Heart left ventricle (tissue), 16 donors: ENCODE results near the gene AKNA. TPM values are rescaled to one million over a fixed set of nuclear protein-coding genes. Genes with fewer than 3 reads are reported as not detected.

Experiments
- ATAC-seq, 4 donors: fragments of 200-7000 bp; cut with Tn5 transposase; one replicate each; pipeline ENCODE4 v1.9.1; 2020 to 2022; ENCODE audit warnings: moderate library complexity in 4 of 4, mild to moderate bottlenecking in 3 of 4, moderate number of reproducible peaks in 1 of 4
- DNase-seq, 5 donors: peaks; one replicate each; pipeline ENCODE4 v3.0.0-alpha.2; 2020
- H3K27ac ChIP-seq, 12 donors: fragments of 200-600 bp; sonication (generic) in 4 of 12; one replicate each; pipeline versions ENCODE4 v1.5.0 to v1.8.0; 2016 to 2022; ENCODE audit warnings: mild to moderate bottlenecking in 2 of 12
- H3K27me3 ChIP-seq, 9 donors: fragments of 200-600 bp; sonication (generic) in 2 of 9; one replicate each; pipeline versions ENCODE4 v1.5.1 to v1.8.0; 2016 to 2022; ENCODE audit warnings: mild to moderate bottlenecking in 3 of 9
- H3K36me3 ChIP-seq, 9 donors: fragments of 200-600 bp; sonication (generic) in 2 of 9; one replicate each; pipeline versions ENCODE4 v1.5.0 to v1.8.0; 2018 to 2022; ENCODE audit warnings: mild to moderate bottlenecking in 2 of 9
- H3K4me1 ChIP-seq, 12 donors: fragments of 200-600 bp; sonication (generic) in 4 of 12; one replicate each; pipeline versions ENCODE4 v1.5.0 to v1.8.0; 2016 to 2022; ENCODE audit warnings: mild to moderate bottlenecking in 3 of 12
- H3K4me3 ChIP-seq, 12 donors: fragments of 200-600 bp; sonication (generic) in 4 of 12; one replicate each; pipeline versions ENCODE4 v1.5.0 to v1.8.0; 2017 to 2022; ENCODE audit warnings: mild to moderate bottlenecking in 9 of 12, moderate library complexity in 4 of 12
- H3K9me3 ChIP-seq, 12 donors: fragments of 200-600 bp; sonication (generic) in 4 of 12; one replicate each; pipeline versions ENCODE4 v1.5.0 to v1.8.0; 2016 to 2022; ENCODE audit warnings: mild to moderate bottlenecking in 1 of 12
- POLR2A ChIP-seq, 2 donors: fragments of 450-650 bp; IDR thresholded peaks; one replicate each; pipeline ENCODE4 v1.6.1; 2017; ENCODE audit warnings: antibody characterized with exemption in 2 of 2, mild to moderate bottlenecking in 2 of 2, moderate library complexity in 2 of 2
- WGBS, 4 donors: extraction: QIAGEN DNeasy Blood & Tissue Kit in 2 of 4; methylation state at CpG; one replicate each; pipeline versions ENCODE4 v1.1.5 to v1.1.7; 2013 to 2018; 5-methylcytosine and 5-hydroxymethylcytosine counted together
- intact Hi-C, 10 donors: fragments of 100-400 bp; cut with DNase I; formaldehyde crosslinking; loops; one replicate each; pipeline versions ENCODE4 v1.11.1 to v1.14.2; 2022
- polyA plus RNA-seq, 2 donors: library from polyadenylated mRNA; stranded (reverse); fragments of 200-250 nt; gene quantifications; one replicate each; pipeline ENCODE4 v1.2.3, GENCODE V29; 2013
- total RNA-seq, 9 donors: library from RNA; depleted of rRNA in 2 of 9; stranded (reverse); fragments of >200 nt in 2 of 9; fragmentation: NEBNext Ultra II Directional in 3 of 9; extraction: Animal tissue kit (Norgen Biotek cat#: 25700) in 3 of 9; gene quantifications; one replicate each; pipeline versions ENCODE4 v1.1.0 to v1.2.4, GENCODE V29; 2016 to 2023
- TF ChIP-seq, protein P1 (sequence below), 12 donors: fragments of 200-600 bp; sonication (generic) in 4 of 12; IDR thresholded peaks; one replicate each; pipeline versions ENCODE4 v1.5.0 to v1.8.0; 2018 to 2022; ENCODE audit warnings: antibody characterized with exemption in 12 of 12, mild to moderate bottlenecking in 5 of 12
- donor health status: ischemic (EF 13 %, LVEDD 7.1; RV severe dilation, severe dysfunction).
- donor health status: healthy with polysubstance abuse.
- donor health status: DM: no; HTN: yes; CAD: no.
- donor health status: DM: no; HTN: no; CAD: no.
- donor health status: ischemic (EF 25% LVEDD 6.9; RV normal size, moderate dysfunction).
- donor health status: ischemic (EF 25% LVEDD 5.7; RV mildly dilated, moderate dysfunction).
- donor health status: healthy.
- donor health status: DM: yes; HTN: yes; CAD: no.
- donor health status: ischemic (EF 35%, LVEDD 5.7; RV mildly dilated, moderate dysfunction).
- donor health status: nonischemic (EF 11% LVEDD 7.7; RV severe dilation, severe dysfunction).
- donor health status: DM: yes; HTN: yes; CAD: no.
- donor health status: PGD.
- donor health status: ischemic (EF 29% LVEDD 5.4; RV normal size, mild dysfunction).
- donor health status: nonischemic (EF 23%, LVEDD 6.1; RV moderate dilation, normal function).

The AKNA gene
- total and polyA plus RNA-seq, 11 donors: 2.5 to 30.8 (median 4.4) TPM

- Histone ChIP-seq H3K9me3 (no peaks in the 10 kb centered on the region), H3K27ac (peak overlapping the region in 2 of 12 donors; percentile 13 to 72), H3K36me3 (peaks cover 0 to 7% (median 0%) of the 10 kb centered on the region in 9 donors), H3K4me1 (peaks cover 0 to 59% (median 22%) of the 10 kb centered on the region in 12 donors), H3K27me3 (no peaks in the 10 kb centered on the region), H3K4me3 (no peak overlapping the region)
- TF ChIP-seq, protein P1, sequence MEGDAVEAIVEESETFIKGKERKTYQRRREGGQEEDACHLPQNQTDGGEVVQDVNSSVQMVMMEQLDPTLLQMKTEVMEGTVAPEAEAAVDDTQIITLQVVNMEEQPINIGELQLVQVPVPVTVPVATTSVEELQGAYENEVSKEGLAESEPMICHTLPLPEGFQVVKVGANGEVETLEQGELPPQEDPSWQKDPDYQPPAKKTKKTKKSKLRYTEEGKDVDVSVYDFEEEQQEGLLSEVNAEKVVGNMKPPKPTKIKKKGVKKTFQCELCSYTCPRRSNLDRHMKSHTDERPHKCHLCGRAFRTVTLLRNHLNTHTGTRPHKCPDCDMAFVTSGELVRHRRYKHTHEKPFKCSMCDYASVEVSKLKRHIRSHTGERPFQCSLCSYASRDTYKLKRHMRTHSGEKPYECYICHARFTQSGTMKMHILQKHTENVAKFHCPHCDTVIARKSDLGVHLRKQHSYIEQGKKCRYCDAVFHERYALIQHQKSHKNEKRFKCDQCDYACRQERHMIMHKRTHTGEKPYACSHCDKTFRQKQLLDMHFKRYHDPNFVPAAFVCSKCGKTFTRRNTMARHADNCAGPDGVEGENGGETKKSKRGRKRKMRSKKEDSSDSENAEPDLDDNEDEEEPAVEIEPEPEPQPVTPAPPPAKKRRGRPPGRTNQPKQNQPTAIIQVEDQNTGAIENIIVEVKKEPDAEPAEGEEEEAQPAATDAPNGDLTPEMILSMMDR (IDR thresholded peaks at IDR 0.05): no peak
- TF ChIP-seq POLR2A (IDR thresholded peaks at IDR 0.05): no peak
- ATAC-seq (no peak), DNase-seq (no peak)
- intact Hi-C loops: no loop called here
- 44 to 66% (median 57%) methylated on average over 5 of the region's 5 CpGs for WGBS, 4 donors
These were observed 7.5 kb upstream of the AKNA start for GRCh38 chr9:114395334-114395617.

GRCh38 chr9:114394523-114395333 is 6.9 kb upstream of the AKNA start:
- Histone ChIP-seq H3K36me3 (peaks cover 0 to 7% (median 0%) of the 10 kb centered on the region in 9 donors), H3K4me3 (no peak overlapping the region), H3K9me3 (no peaks in the 10 kb centered on the region), H3K27me3 (no peaks in the 10 kb centered on the region), H3K4me1 (peaks cover 0 to 65% (median 24%) of the 10 kb centered on the region in 12 donors), H3K27ac (peak overlapping the region in 2 of 12 donors; percentile 13 to 72)
- TF ChIP-seq, protein P1 (IDR thresholded peaks at IDR 0.05): no peak
- TF ChIP-seq POLR2A (IDR thresholded peaks at IDR 0.05): no peak
- DNase-seq (no peak), ATAC-seq (no peak)
- WGBS, 4 donors: 45 to 67% (median 61%) methylated on average over 7 of the region's 7 CpGs
- intact Hi-C loops: no loop called here

DNA sequence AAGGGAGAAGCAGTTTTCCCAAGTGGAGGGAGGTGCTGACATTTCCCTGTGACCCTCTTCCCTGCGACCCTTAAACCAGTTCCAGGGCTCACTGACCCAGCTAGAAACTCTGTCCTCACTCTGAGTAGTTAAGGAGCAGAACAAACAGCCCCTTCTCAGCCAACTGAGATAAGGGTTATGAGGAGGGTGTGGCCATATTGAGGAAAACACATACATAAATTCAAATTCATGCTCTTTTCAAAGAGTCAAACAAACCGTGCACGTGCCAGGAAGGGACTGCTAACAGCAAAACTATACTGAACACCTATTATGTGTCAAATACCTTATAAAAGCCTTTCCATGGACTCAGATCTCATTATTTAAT is 4.9 kb upstream of the AKNA start:
- Histone ChIP-seq H3K4me1 (peaks cover 0 to 78% (median 33%) of the 10 kb centered on the region in 12 donors), H3K9me3 (no peaks in the 10 kb centered on the region), H3K27me3 (no peaks in the 10 kb centered on the region), H3K4me3 (no peak overlapping the region), H3K36me3 (peaks cover 0 to 7% (median 0%) of the 10 kb centered on the region in 9 donors), H3K27ac (peak overlapping the region in 1 of 12 donors; percentile 66)
- WGBS, 4 donors: 29 to 52% (median 41%) methylated on average over 3 of the region's 3 CpGs
- DNase-seq (no peak), ATAC-seq (no peak)
- no peak for TF ChIP-seq POLR2A (IDR thresholded peaks at IDR 0.05)
- TF ChIP-seq, protein P1 (IDR thresholded peaks at IDR 0.05): no peak
- intact Hi-C loops: no loop called here

GRCh38 chr9:114390952-114391351 is 3.2 kb upstream of the AKNA start:
- no peak for TF ChIP-seq POLR2A (IDR thresholded peaks at IDR 0.05)
- TF ChIP-seq, protein P1 (IDR thresholded peaks at IDR 0.05): no peak
- intact Hi-C loops: no loop called here
- Histone ChIP-seq H3K4me1 (peaks cover 0 to 74% (median 38%) of the 10 kb centered on the region in 12 donors), H3K9me3 (no peaks in the 10 kb centered on the region), H3K4me3 (no peak overlapping the region), H3K36me3 (peaks cover 0 to 4% (median 0%) of the 10 kb centered on the region in 9 donors), H3K27ac (peak overlapping the region in 1 of 12 donors; percentile 18), H3K27me3 (no peaks in the 10 kb centered on the region)
- ATAC-seq (no peak), DNase-seq (no peak)
- 90 to 100% (median 94%) methylated on average over 2 of the region's 2 CpGs for WGBS, 4 donors
